Superior temporal gyrus (tissue), 1 donor: ENCODE measurements around the gene KRTAP19-8.

Experiments
- DNase-seq: peaks from one replicate; pipeline ENCODE4 v3.0.0-alpha.2; 2016; ENCODE audit errors: extremely low spot score

Gene KRTAP19-8

GRCh38 chr21:31038376-31038775 lies at the start of gene KRTAP19-8:
TSS of gene KRTAP19-8 (minus strand) at chr21:31038476. CDS start at chr21:31038443, 33 bp downstream.
- no peak for DNase-seq

GRCh38 chr21:31087639-31088473 lies 49.6 kb upstream of the KRTAP19-8 start:
- DNase-seq, result no peak

- no peak for DNase-seq
These were observed 46.4 kb upstream of the KRTAP19-8 start for GRCh38 chr21:31084689-31085088.

GRCh38 chr21:31078796-31079195 lies 40.5 kb upstream of the KRTAP19-8 start:
- DNase-seq, result no peak

GRCh38 chr21:31078216-31078615 lies 39.9 kb upstream of the KRTAP19-8 start:
- no peak for DNase-seq

- DNase-seq, result no peak
These were observed 37.6 kb upstream of the KRTAP19-8 start for GRCh38 chr21:31075848-31076247.

GRCh38 chr21:31072533-31072932 lies 34.3 kb upstream of the KRTAP19-8 start:
- DNase-seq, result no peak

GRCh38 chr21:31064803-31065202 lies 26.5 kb upstream of the KRTAP19-8 start:
- DNase-seq, result no peak

GRCh38 chr21:31052489-31053142 lies 14.3 kb upstream of the KRTAP19-8 start:
- no peak for DNase-seq

GRCh38 chr21:31050577-31051157 lies 12.4 kb upstream of the KRTAP19-8 start:
- DNase-seq, result no peak

GRCh38 chr21:31045841-31046240 lies 7.6 kb upstream of the KRTAP19-8 start:
- DNase-seq, result peak; percentile 67

GRCh38 chr21:31043471-31043870 lies 5.2 kb upstream of the KRTAP19-8 start:
- DNase-seq, result no peak

GRCh38 chr21:31042080-31042464 lies 3.8 kb upstream of the KRTAP19-8 start:
- no peak for DNase-seq

- DNase-seq, result no peak
These were observed 3.2 kb upstream of the KRTAP19-8 start for GRCh38 chr21:31041295-31042079.

- DNase-seq, result no peak
These were observed 3.9 kb downstream of the KRTAP19-8 start for GRCh38 chr21:31034378-31034777.

GRCh38 chr21:31030367-31031106 lies 7.7 kb downstream of the KRTAP19-8 start:
- DNase-seq, result no peak

- no peak for DNase-seq
These were observed 14.6 kb downstream of the KRTAP19-8 start for GRCh38 chr21:31023680-31024079.

GRCh38 chr21:31022306-31022705 lies 16.0 kb downstream of the KRTAP19-8 start:
- DNase-seq, result peak; percentile 21

GRCh38 chr21:31018232-31018631 lies 20.0 kb downstream of the KRTAP19-8 start:
- DNase-seq, result no peak

- no peak for DNase-seq
These were observed 23.4 kb downstream of the KRTAP19-8 start for GRCh38 chr21:31014891-31015290.
